Mesodermal cell (in vitro differentiated cells): ENCODE data around the gene ISOC2.
"Not testable (repeated sequence)": the region's sequence is repeated elsewhere in the genome, so short reads cannot be mapped to it uniquely, and the experiment has no call there.

Experiments used
- H3K27ac ChIP-seq: 2 replicates; pipeline ENCODE4 v1.7.0; 2013; ENCODE audit warnings: mild to moderate bottlenecking, low read depth, low read length, moderate library complexity; ENCODE audit not compliant: severe bottlenecking
- H3K36me3 ChIP-seq: 2 replicates; pipeline ENCODE4 v1.7.1; 2013; ENCODE audit warnings: mild to moderate bottlenecking, low read length, moderate library complexity; ENCODE audit not compliant: control insufficient read depth, insufficient read depth
- H3K4me1 ChIP-seq: one replicate; pipeline ENCODE4 v1.7.1; 2013; ENCODE audit warnings: mild to moderate bottlenecking, low read length; ENCODE audit not compliant: insufficient read depth, control insufficient read depth, poor library complexity, severe bottlenecking
- H3K4me3 ChIP-seq: 2 replicates; pipeline ENCODE4 v1.7.0; 2013; ENCODE audit warnings: low read length, control low read depth, mild to moderate bottlenecking; ENCODE audit not compliant: insufficient read depth, poor library complexity, severe bottlenecking; ENCODE audit errors: extremely low read depth
- H3K9me3 ChIP-seq: 2 replicates; pipeline ENCODE4 v1.7.1; 2013; ENCODE audit warnings: mild to moderate bottlenecking, low read length, moderate library complexity; ENCODE audit not compliant: control insufficient read depth
- WGBS, 2 experiments: methylation state at CpG; one replicate each; pipeline ENCODE4 v1.1.5; 2013; ENCODE audit warnings: missing lambda C conversion rate in 2 of 2; ENCODE audit not compliant: insufficient coverage in 2 of 2; 5-methylcytosine and 5-hydroxymethylcytosine counted together

The ISOC2 gene

GRCh38 chr19:55434356-55434919, 27.0 kb downstream of the ISOC2 start:
- Histone ChIP-seq H3K4me3 (no peak overlapping the region), H3K9me3 (no peaks in the 10 kb centered on the region), H3K27ac (no peak overlapping the region), H3K36me3 (no peaks in the 10 kb centered on the region), H3K4me1 (no peaks in the 10 kb centered on the region)
- 79 to 81% methylated on average over 3 to 4 of the region's 4 CpGs for WGBS, 2 experiments

GRCh38 chr19:55433292-55433691, 28.1 kb downstream of the ISOC2 start:
- no peaks in the 10 kb centered on the region for H3K4me1 ChIP-seq
- no peaks in the 10 kb centered on the region for H3K36me3 ChIP-seq
- no peaks in the 10 kb centered on the region for H3K9me3 ChIP-seq
- H3K27ac ChIP-seq, result no peak overlapping the region
- no peak overlapping the region for H3K4me3 ChIP-seq
- 91% methylated on average over 48 of the region's 48 CpGs for WGBS, 2 experiments

- WGBS, 2 experiments, result 82 to 86% methylated on average over 14 of the region's 14 CpGs
- H3K9me3 ChIP-seq, result no peaks in the 10 kb centered on the region
- no peak overlapping the region for H3K4me3 ChIP-seq
- H3K36me3 ChIP-seq, result no peaks in the 10 kb centered on the region
- H3K27ac ChIP-seq, result no peak overlapping the region
- no peaks in the 10 kb centered on the region for H3K4me1 ChIP-seq
These were observed 29.0 kb downstream of the ISOC2 start for GRCh38 chr19:55432241-55432959.

GRCh38 chr19:55431183-55431582, 30.3 kb downstream of the ISOC2 start:
- WGBS, 2 experiments, result 90 to 92% methylated on average over 1 of the region's 1 CpG
- Histone ChIP-seq H3K4me3 (no peak overlapping the region), H3K9me3 (no peaks in the 10 kb centered on the region), H3K4me1 (no peaks in the 10 kb centered on the region), H3K36me3 (no peaks in the 10 kb centered on the region), H3K27ac (no peak overlapping the region)

GRCh38 chr19:55426042-55426441, 35.4 kb downstream of the ISOC2 start:
- Histone ChIP-seq H3K27ac (no peak overlapping the region), H3K36me3 (no peaks in the 10 kb centered on the region), H3K4me3 (no peak overlapping the region), H3K9me3 (no peaks in the 10 kb centered on the region), H3K4me1 (no peaks in the 10 kb centered on the region)
- WGBS, 2 experiments, result 73 to 83% methylated on average over 2 of the region's 2 CpGs

- no peaks in the 10 kb centered on the region for H3K4me1 ChIP-seq
- WGBS, 2 experiments, result 97 to 98% methylated on average over 3 of the region's 3 CpGs
- no peak overlapping the region for H3K27ac ChIP-seq
- no peaks in the 10 kb centered on the region for H3K9me3 ChIP-seq
- no peak overlapping the region for H3K4me3 ChIP-seq
- H3K36me3 ChIP-seq, result no peaks in the 10 kb centered on the region
These were observed 36.9 kb downstream of the ISOC2 start for GRCh38 chr19:55424518-55424917.

GRCh38 chr19:55423225-55424005, 38.0 kb downstream of the ISOC2 start:
- WGBS, 2 experiments, result 70 to 73% methylated on average over 10 to 12 of the region's 13 CpGs
- Histone ChIP-seq H3K36me3 (no peaks in the 10 kb centered on the region), H3K4me1 (no peaks in the 10 kb centered on the region), H3K27ac (no peak overlapping the region), H3K9me3 (no peaks in the 10 kb centered on the region), H3K4me3 (no peak overlapping the region)

- H3K4me1 ChIP-seq, H3K36me3 ChIP-seq, H3K4me3 ChIP-seq, H3K9me3 ChIP-seq, H3K27ac ChIP-seq: not testable (repeated sequence)
- 91 to 93% methylated on average over 3 to 4 of the region's 4 CpGs for WGBS, 2 experiments
These were observed 40.2 kb downstream of the ISOC2 start for GRCh38 chr19:55421281-55421680.

GRCh38 chr19:55419624-55420236, 41.7 kb downstream of the ISOC2 start:
- H3K36me3 ChIP-seq, result no peaks in the 10 kb centered on the region
- no peak overlapping the region for H3K27ac ChIP-seq
- WGBS, 2 experiments, result 71% methylated on average over 4 of the region's 5 CpGs; no CpG with 5 or more reads in 1 of the 2 experiments
- H3K4me3 ChIP-seq, result no peak overlapping the region
- H3K4me1 ChIP-seq, result no peaks in the 10 kb centered on the region
- H3K9me3 ChIP-seq, result no peaks in the 10 kb centered on the region

GRCh38 chr19:55419103-55419502, 42.3 kb downstream of the ISOC2 start:
- Histone ChIP-seq H3K27ac (no peak overlapping the region), H3K36me3 (no peaks in the 10 kb centered on the region), H3K4me3 (no peak overlapping the region), H3K9me3 (no peaks in the 10 kb centered on the region), H3K4me1 (no peaks in the 10 kb centered on the region)
- 51 to 73% methylated on average over 2 to 5 of the region's 5 CpGs for WGBS, 2 experiments
